AG10803 (cell line): ENCODE measurements around the gene TAPT1.

Experiments used
- DNase-seq: peaks from one replicate; pipeline ENCODE4 v3.0.0; 2010; ENCODE audit warnings: low read depth
- H3K4me3 ChIP-seq: 2 replicates; pipeline ENCODE4 v1.5.1; 2011; ENCODE audit warnings: mild to moderate bottlenecking, low read length, control low read depth
- CTCF ChIP-seq: conservative IDR thresholded peaks from 2 replicates; pipeline ENCODE4 v1.5.1; 2011; ENCODE audit warnings: mild to moderate bottlenecking, low read length, control low read depth, inconsistent platforms

The TAPT1 gene

GRCh38 chr4:16225167-16225862, 956 bp downstream of the TAPT1 start:
- DNase-seq = peak; percentile 57
- H3K4me3 ChIP-seq = peak overlapping the region; percentile 85
- peak; percentile 37; the same call in 1 of the 2 replicates for TF ChIP-seq CTCF

- peak overlapping the region; percentile 85 for H3K4me3 ChIP-seq
- no peak for DNase-seq
- TF ChIP-seq CTCF = no peak
Observed at GRCh38 chr4:16224264-16225166, 1.8 kb downstream of the TAPT1 start.

- DNase-seq = peak; percentile 25
- no peak for TF ChIP-seq CTCF
- no peak overlapping the region for H3K4me3 ChIP-seq
Observed at GRCh38 chr4:16222957-16223527, 3.2 kb downstream of the TAPT1 start.

GRCh38 chr4:16218950-16219349, 7.3 kb downstream of the TAPT1 start:
- no peak for TF ChIP-seq CTCF
- no peak for DNase-seq
- no peak overlapping the region for H3K4me3 ChIP-seq

- TF ChIP-seq CTCF = no peak
- DNase-seq = no peak
- H3K4me3 ChIP-seq = no peak overlapping the region
Observed at GRCh38 chr4:16217300-16218051, 8.8 kb downstream of the TAPT1 start.

- no peak overlapping the region for H3K4me3 ChIP-seq
- no peak for TF ChIP-seq CTCF
- no peak for DNase-seq
Observed at GRCh38 chr4:16213121-16213520, 13.2 kb downstream of the TAPT1 start.
